KG1 (cell line): Measurements from ENCODE around the gene SHISA7.
A peak's percentile ranks its signal among the peaks of the same experiment; 100 is the strongest.

Experiments used
- DNase-seq: peaks from one replicate; lab custom pipeline; 2025; lab: John Stamatoyannopoulos, UW

The SHISA7 gene

DNA sequence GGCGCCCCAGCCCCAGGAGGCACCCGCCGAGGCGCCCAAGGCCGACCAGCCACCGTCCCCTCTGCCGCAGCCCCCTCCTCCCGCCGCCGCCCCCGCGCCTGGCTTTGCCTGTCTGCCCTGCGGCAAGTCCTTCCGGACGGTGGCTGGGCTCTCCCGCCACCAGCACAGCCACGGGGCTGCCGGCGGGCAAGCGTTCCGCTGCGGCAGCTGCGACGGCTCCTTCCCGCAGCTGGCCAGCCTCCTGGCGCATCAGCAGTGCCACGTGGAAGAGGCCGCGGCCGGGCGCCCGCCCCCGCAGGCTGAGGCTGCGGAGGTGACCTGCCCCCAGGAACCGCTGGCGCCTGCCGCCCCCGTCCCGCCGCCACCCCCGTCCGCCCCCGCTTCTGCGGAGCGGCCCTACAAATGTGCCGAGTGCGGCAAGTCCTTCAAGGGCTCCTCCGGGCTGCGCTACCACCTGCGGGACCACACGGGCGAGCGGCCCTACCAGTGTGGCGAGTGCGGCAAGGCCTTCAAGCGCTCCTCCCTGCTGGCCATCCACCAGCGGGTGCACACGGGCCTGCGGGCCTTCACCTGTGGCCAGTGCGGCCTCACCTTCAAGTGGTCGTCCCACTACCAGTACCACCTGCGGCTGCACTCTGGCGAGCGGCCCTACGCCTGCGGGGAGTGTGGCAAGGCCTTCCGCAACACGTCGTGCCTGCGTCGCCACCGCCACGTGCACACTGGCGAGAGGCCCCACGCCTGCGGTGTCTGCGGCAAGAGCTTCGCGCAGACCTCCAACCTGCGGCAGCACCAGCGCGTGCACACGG is 39.3 kb upstream of the SHISA7 start:
- no peak for DNase-seq

DNA sequence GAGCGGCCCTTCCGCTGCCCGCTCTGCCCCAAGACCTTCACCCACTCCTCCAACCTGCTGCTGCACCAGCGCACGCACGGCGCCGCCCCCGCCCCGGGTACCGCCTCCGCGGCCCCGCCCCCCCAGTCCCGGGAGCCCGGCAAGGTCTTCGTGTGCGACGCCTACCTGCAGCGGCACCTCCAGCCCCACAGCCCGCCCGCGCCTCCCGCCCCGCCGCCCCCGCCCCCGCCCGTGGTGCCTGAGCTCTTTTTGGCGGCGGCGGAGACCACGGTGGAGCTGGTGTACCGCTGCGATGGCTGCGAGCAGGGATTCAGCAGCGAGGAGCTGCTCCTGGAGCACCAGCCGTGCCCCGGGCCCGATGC is 38.7 kb upstream of the SHISA7 start:
- no peak for DNase-seq

DNA sequence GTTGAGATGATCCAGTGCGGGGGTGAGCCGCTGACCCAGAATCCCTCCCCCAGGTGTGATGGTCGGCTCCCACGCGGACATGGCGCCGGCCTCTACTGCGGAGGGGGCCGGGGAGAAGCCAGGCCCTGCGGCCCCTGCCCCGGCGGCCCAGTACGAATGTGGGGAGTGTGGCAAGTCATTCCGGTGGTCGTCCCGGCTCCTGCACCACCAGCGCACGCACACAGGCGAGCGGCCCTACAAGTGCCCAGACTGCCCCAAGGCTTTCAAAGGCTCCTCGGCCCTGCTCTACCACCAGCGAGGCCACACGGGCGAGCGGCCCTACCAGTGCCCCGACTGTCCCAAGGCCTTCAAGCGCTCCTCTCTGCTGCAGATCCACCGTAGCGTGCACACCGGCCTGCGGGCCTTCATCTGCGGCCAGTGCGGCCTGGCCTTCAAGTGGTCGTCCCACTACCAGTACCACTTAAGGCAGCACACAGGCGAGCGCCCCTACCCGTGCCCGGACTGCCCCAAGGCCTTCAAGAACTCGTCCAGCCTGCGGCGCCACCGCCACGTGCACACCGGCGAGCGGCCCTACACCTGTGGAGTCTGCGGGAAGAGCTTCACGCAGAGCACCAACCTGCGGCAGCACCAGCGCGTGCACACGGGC is 38.2 kb upstream of the SHISA7 start:
- no peak for DNase-seq

GRCh38 chr19:55479451-55480230 is 36.5 kb upstream of the SHISA7 start:
- DNase-seq, result no peak

GRCh38 chr19:55479045-55479444 is 35.9 kb upstream of the SHISA7 start:
- no peak for DNase-seq

- DNase-seq, result no peak
These were observed 35.3 kb upstream of the SHISA7 start for GRCh38 chr19:55478364-55478763.

GRCh38 chr19:55477905-55478304 is 34.8 kb upstream of the SHISA7 start:
- no peak for DNase-seq

DNA sequence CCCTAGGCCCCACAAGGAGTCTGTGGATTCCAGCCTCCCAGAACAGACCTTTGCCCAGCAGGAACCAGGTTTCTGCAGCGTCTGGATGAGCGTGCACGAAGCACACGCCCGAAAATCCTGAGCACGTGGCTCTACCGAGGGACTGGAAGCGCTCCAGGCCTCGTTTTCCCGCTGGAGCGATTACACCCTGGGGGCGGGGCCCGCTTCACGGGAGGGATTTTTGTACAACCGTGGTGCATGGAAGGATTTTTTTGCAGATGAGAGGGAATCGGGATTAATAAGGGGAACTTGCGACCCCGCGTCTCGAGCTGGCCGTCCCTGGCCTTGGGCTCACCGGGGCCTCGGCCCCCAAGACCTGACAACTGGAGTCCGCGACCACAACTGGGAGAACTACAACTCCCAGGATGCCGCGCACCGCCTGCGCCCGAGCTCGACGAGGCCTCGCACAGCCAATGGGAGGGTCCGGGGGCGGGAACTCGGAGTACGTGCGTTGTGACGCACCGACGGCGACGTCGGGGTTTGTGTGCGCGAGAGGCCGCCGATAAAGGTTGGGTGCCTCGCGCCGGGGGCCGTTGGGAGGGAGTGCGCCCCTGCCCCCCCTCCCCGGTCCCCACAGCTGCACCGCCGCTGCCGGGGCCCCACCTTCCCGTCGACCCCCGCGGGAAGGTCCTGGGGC is 33.1 kb upstream of the SHISA7 start, which contains the start of gene ZNF628:
Gene ZNF628 (plus strand): TSS at position 518 of the 676 bp plus-strand sequence. CDS start 3,294 bp downstream, outside the sequence.
- DNase-seq, result peak; percentile 96

DNA sequence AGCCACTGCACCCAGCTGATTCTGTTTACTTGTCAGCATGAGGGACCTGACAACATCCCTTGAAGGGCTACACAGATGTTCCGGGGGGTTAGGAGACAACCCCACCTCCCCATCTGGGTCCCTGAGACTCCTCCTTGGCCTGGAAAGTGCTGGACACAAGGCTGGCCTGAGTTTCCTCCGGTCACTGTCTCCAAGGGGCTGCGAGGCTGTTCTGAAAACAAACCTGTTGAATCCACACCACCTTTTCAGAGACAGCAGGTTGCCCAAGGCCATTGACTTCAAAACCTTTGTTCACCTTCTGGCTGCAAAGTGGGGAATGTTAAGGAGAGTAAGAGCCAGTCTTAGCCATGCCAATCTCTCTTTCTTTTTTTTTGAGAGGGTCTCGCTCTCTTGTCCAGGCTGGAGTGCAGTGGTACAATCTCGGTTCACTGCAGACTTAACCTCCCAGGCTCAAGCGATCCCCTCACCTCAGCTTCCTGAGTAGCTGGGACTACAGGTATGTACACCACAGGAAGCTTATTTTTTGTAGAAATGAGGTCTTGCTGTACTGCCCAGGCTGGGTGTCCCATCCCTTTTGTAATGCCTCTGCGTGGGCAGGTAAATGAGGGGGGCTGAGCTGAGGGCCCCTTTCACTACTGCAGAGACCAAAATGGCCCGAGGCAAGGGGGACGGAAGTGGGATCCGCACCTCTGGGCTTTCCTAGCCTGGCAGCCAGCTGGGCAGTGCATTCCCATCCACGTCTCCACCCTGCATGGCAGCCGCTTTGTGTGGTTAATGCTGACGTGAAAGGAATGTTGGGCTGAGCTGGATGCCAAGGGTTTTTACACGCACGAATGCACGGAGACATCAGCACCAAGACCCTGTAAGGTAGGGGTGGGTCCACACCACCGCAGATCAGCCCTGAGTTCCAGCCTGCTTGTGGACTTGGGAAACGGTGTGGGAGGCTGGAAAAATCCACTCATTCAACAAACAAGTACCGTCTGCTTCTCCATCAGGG is 31.5 kb upstream of the SHISA7 start:
- DNase-seq, result no peak

- DNase-seq, result no peak
These were observed 30.3 kb upstream of the SHISA7 start for GRCh38 chr19:55473225-55474012.

DNA sequence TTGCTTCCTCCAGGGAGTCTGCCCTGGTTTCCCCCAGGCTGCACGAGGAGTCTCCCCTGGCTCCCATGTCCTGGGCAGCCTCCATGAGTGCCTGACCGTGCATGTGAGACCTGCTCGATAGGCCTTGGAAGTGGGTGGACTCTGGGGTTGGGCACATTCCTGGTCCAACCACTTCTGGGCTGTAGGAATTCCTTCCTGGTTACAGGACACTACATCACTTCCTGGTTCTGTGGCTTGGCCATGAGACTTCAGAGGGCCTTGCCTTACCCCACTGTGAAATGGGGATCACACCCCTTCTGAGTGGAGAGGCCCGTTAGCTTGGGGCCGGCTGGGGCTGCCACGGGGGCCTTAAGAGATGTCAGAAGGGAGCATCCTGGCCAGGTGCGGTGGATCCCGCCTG is 29.4 kb upstream of the SHISA7 start:
- no peak for DNase-seq

GRCh38 chr19:55471266-55471665 is 28.2 kb upstream of the SHISA7 start:
- no peak for DNase-seq

DNA sequence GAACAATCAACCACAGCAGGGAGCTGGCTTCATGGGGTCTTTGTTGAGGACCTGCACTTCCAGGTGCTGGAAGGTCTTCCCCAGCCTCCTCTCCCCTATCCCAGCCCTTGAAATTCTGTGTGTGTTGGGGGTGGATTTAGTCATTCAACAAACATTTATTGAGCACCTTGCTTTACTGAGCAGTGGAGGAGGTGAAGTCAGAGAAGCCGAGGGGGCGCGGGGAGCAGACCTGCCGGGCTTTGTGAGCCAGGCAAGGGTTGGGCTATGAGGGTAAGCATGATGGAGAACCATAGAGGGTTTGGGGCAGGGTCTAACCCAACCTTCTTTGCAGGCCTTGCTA is 24.9 kb upstream of the SHISA7 start:
- no peak for DNase-seq

DNA sequence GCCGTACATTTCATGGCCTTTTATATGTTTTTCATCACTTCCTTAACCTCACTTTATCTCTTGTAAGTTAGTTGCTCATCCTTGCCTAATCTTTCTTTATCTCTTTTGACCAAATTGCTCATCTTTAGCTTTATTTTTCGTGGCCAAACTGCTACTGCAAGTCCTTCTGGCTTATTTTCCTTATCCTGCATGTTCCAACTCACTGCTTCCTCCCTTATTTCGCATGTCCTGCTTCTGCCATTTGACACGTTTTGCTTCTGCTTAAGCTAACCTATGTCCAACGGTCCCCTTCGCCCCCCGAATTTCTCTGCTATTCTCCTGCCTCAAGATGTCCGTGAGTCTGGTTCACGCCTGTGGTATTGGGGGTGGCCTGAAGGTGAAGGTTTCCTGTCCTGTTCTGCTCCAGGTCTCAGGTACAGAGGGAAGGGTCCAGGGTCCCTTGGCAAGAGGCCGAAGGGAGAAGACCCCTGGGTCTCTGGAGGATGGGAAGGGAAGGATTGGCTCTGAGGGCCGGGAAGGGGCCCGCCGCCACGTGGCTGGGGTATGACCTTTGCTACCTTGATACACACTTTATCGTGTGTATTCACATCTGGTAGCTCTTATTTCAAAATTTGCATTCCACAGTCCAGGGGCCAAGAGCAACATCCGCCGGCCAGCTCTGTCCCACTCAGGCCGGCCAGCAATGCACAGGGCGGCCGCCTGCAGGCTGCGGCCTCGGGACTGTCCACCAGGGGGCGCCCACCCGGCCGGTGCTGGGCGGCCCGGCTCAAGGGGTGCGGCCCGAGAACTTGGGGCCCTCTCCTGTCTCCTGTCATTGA is 24.3 kb upstream of the SHISA7 start:
- DNase-seq, result no peak

- DNase-seq, result no peak
These were observed 23.1 kb upstream of the SHISA7 start for GRCh38 chr19:55466241-55466614.

GRCh38 chr19:55465460-55466240 is 22.6 kb upstream of the SHISA7 start:
- no peak for DNase-seq

GRCh38 chr19:55464662-55465054 is 21.6 kb upstream of the SHISA7 start, which contains the start of gene C19orf85:
C19orf85 (minus strand) TSS chr19:55464751; CDS start chr19:55464554, 197 bp downstream.
- DNase-seq, result no peak

- DNase-seq, result no peak
These were observed 21.1 kb upstream of the SHISA7 start for GRCh38 chr19:55464039-55464661.
